Endothelial cell of umbilical vein (primary cell): Measurements from ENCODE around the gene ZNF281.

Experiments used
- CTCF ChIP-seq, 2 donors: IDR thresholded peaks; 1 replicate in 1 of 2; 2 replicates in 1 of 2; pipeline ENCODE4 v1.5.1; 2011; ENCODE audit warnings: low read length in 2 of 2, mild to moderate bottlenecking in 2 of 2, moderate library complexity in 2 of 2, control low read depth in 1 of 2, inconsistent platforms in 1 of 2, low read depth in 1 of 2; ENCODE audit not compliant: insufficient read depth in 1 of 2; ENCODE audit errors: extremely low read depth in 1 of 2
- EZH2 ChIP-seq: IDR thresholded peaks from 2 replicates; pipeline ENCODE4 v1.6.1; 2012; ENCODE audit warnings: borderline replicate concordance, low read depth, mild to moderate bottlenecking, moderate library complexity, low read length, inconsistent platforms; ENCODE audit not compliant: severe bottlenecking
- FOS ChIP-seq: IDR thresholded peaks from 2 replicates; pipeline ENCODE4 v1.6.1; 2011; ENCODE audit warnings: mild to moderate bottlenecking, low read length, moderate library complexity, borderline replicate concordance; ENCODE audit not compliant: insufficient read depth
- MYC ChIP-seq: IDR thresholded peaks from one replicate; pipeline ENCODE4 v1.6.1; 2011; ENCODE audit warnings: mild to moderate bottlenecking, low read depth, low read length
- POLR2A ChIP-seq: IDR thresholded peaks from 2 replicates; pipeline ENCODE4 v1.6.1; 2012; ENCODE audit warnings: low read depth, mild to moderate bottlenecking, control low read depth, low read length
- POLR2AphosphoS5 ChIP-seq: IDR thresholded peaks from 2 replicates; pipeline ENCODE4 v1.6.1; 2012; ENCODE audit warnings: low read depth, mild to moderate bottlenecking, control low read depth, low read length, moderate library complexity; ENCODE audit not compliant: insufficient read depth

DNA sequence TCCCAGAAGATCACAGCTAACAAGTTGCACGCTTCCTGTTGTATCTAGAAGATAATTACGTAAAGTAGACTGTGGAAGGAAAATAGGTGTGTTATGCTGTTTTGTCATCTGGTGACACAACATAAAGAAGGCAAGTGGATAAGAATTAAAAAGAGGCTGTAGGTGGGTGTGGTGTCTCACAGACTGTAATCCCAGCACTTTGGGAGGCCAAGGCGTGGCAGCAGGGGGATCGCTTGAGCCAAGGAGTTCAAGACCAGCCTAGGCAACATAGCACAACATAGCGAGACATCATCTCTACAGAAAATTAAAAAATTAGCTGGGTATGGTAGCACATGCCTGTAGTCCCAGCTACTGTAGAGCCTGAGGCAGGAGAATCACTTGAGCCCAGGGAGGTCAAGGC is 17.9 kb upstream of the ZNF281 start:
- TF ChIP-seq POLR2A = no peak
- TF ChIP-seq EZH2 = no peak
- TF ChIP-seq CTCF (IDR thresholded peaks at IDR 0.05; ENCODE audit: extremely low read depth in 1 of 2, insufficient read depth in 1 of 2, low read depth in 1 of 2, low read length in 2 of 2) = no peak
- TF ChIP-seq POLR2AphosphoS5 = no peak
- no peak for TF ChIP-seq MYC
- TF ChIP-seq FOS = no peak
